ENCODE measurements around the gene WDR70. TPM values are rescaled to one million over a fixed set of nuclear protein-coding genes. Genes with fewer than 3 reads are reported as not detected.
"Not testable (repeated sequence)": the region's sequence is repeated elsewhere in the genome, so short reads cannot be mapped to it uniquely, and the experiment has no call there.

Gene WDR70
- total RNA-seq, 2 donors from 2014 or later, result 16.2 to 27.1 TPM

- intact Hi-C loops (cut with DNase I), result no loop called here
- TF ChIP-seq POLR2AphosphoS5 (IDR thresholded peaks at IDR 0.05) (no peak), CTCF (IDR thresholded peaks at IDR 0.05) (no peak), POLR2A (IDR thresholded peaks at IDR 0.05) (no peak)
- 90% methylated on average over 7 of the region's 7 CpGs for WGBS
These were observed 306.7 kb downstream of the WDR70 start for GRCh38 chr5:37685816-37686215.

GRCh38 chr5:37688925-37689324 lies 309.8 kb downstream of the WDR70 start:
- H3K36me3 ChIP-seq; DNase-seq (ENCODE audit: low spot score); H3K4me1 ChIP-seq (replicated peaks); H3K27me3 ChIP-seq (replicated peaks; ENCODE audit: insufficient read depth); H3K4me3 ChIP-seq; H3K9me3 ChIP-seq; H3K27ac ChIP-seq; intact Hi-C loops (cut with DNase I): not testable (repeated sequence)
- 90% methylated on average over 10 of the region's 10 CpGs for WGBS

More at GRCh38 chr5:37685816-37686215, 306.7 kb downstream of the WDR70 start:
- no peaks in the 10 kb centered on the region for H3K36me3 ChIP-seq
- H3K27me3 ChIP-seq (replicated peaks; ENCODE audit: insufficient read depth), result no peaks in the 10 kb centered on the region
- no peaks in the 10 kb centered on the region for H3K9me3 ChIP-seq
- no peak overlapping the region for H3K27ac ChIP-seq
- H3K4me1 ChIP-seq (replicated peaks), result no peaks in the 10 kb centered on the region
- no peak for DNase-seq (ENCODE audit: low spot score)
- no peak overlapping the region for H3K4me3 ChIP-seq

- H3K4me3 ChIP-seq; DNase-seq (ENCODE audit: low spot score); intact Hi-C loops (cut with DNase I); H3K27me3 ChIP-seq (replicated peaks; ENCODE audit: insufficient read depth); H3K9me3 ChIP-seq; H3K27ac ChIP-seq; H3K4me1 ChIP-seq (replicated peaks); H3K36me3 ChIP-seq: not testable (repeated sequence)
- WGBS, result 98% methylated on average over 5 of the region's 5 CpGs
These were observed 315.2 kb downstream of the WDR70 start for GRCh38 chr5:37694333-37694732.

GRCh38 chr5:37694867-37695266 lies 315.7 kb downstream of the WDR70 start:
- TF ChIP-seq POLR2A (IDR thresholded peaks at IDR 0.05), result no peak
- no peak for TF ChIP-seq CTCF (IDR thresholded peaks at IDR 0.05)
- no peak for TF ChIP-seq POLR2AphosphoS5 (IDR thresholded peaks at IDR 0.05)
- Histone ChIP-seq H3K27ac (no peak overlapping the region), H3K4me1 (replicated peaks) (no peaks in the 10 kb centered on the region), H3K36me3 (no peaks in the 10 kb centered on the region), H3K4me3 (no peak overlapping the region), H3K27me3 (replicated peaks; ENCODE audit: insufficient read depth) (no peaks in the 10 kb centered on the region), H3K9me3 (no peaks in the 10 kb centered on the region)
- intact Hi-C loops (cut with DNase I), result no loop called here
- no peak for DNase-seq (ENCODE audit: low spot score)

- no peak for DNase-seq (ENCODE audit: low spot score)
- 62% methylated on average over 3 of the region's 3 CpGs for WGBS
- intact Hi-C loops (cut with DNase I), result no loop called here
- Histone ChIP-seq H3K4me1 (replicated peaks) (no peaks in the 10 kb centered on the region), H3K9me3 (no peaks in the 10 kb centered on the region), H3K36me3 (no peaks in the 10 kb centered on the region), H3K4me3 (no peak overlapping the region), H3K27ac (no peak overlapping the region), H3K27me3 (replicated peaks; ENCODE audit: insufficient read depth) (no peaks in the 10 kb centered on the region)
- TF ChIP-seq POLR2A (IDR thresholded peaks at IDR 0.05), result no peak
- no peak for TF ChIP-seq CTCF (IDR thresholded peaks at IDR 0.05)
- no peak for TF ChIP-seq POLR2AphosphoS5 (IDR thresholded peaks at IDR 0.05)
These were observed 316.5 kb downstream of the WDR70 start for GRCh38 chr5:37695647-37696046.

- intact Hi-C loops (cut with DNase I), result no loop called here
- Histone ChIP-seq H3K36me3 (no peaks in the 10 kb centered on the region), H3K9me3 (no peaks in the 10 kb centered on the region), H3K27ac (no peak overlapping the region), H3K4me1 (replicated peaks) (no peaks in the 10 kb centered on the region), H3K4me3 (no peak overlapping the region), H3K27me3 (replicated peaks; ENCODE audit: insufficient read depth) (no peaks in the 10 kb centered on the region)
- no peak for DNase-seq (ENCODE audit: low spot score)
- WGBS, result 44% methylated on average over 5 of the region's 5 CpGs
- TF ChIP-seq CTCF (IDR thresholded peaks at IDR 0.05), result no peak
- TF ChIP-seq POLR2AphosphoS5 (IDR thresholded peaks at IDR 0.05), result no peak
- TF ChIP-seq POLR2A (IDR thresholded peaks at IDR 0.05), result no peak
These were observed 317.3 kb downstream of the WDR70 start for GRCh38 chr5:37696190-37697021.

Measured in prostate gland (tissue), 2 donors.